GM21390 (cell line): ENCODE data around the gene ANO8.
A peak's percentile ranks its signal among the peaks of the same experiment; 100 is the strongest.
"Not testable (repeated sequence)": the region's sequence is repeated elsewhere in the genome, so short reads cannot be mapped to it uniquely, and the experiment has no call there.

Experiments used
- ATAC-seq: cut with Tn5 transposase; IDR thresholded peaks from one replicate; pipeline ENCODE4 v1.9.1; 2021; ENCODE audit not compliant: unreplicated experiment

ANO8 gene

DNA sequence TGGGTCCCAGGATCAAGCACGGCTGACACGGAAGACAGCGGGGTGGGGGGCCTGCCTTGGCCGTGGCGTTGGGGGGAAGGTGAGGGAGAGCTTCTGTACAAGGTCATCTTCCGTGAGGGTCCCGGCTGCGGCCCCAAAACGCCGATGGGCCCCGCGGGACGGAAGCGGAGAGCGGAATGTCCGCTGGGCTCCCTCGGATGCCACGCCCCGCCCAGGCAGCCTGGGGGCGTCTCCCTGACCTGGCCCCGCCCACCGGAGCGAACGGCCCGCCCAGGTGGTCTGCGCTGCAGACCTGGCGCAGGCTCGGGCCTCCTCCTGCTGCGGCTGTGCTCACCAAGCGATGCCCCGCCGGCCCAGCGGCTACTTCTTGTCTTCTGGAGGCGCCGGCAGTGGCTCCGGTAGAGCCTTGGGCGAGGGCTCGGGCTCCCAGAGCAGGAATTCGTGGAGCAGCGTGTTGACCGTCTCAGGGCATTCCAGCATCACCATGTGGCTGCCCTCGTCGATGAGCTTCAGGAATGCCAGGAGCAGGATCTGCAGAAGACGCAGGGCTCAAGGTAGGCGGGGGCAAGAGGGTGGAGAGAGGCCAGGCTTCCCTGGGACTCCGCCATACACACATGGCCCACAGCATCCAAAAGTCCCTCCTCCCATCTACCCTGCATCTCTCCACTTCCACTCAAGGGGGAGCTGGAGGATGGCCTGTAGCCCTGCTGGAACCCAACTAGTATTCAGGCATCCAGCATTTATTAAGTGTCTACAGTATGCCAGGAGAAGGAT lies 42.2 kb downstream of the ANO8 start:
- ATAC-seq = peak; percentile 73

DNA sequence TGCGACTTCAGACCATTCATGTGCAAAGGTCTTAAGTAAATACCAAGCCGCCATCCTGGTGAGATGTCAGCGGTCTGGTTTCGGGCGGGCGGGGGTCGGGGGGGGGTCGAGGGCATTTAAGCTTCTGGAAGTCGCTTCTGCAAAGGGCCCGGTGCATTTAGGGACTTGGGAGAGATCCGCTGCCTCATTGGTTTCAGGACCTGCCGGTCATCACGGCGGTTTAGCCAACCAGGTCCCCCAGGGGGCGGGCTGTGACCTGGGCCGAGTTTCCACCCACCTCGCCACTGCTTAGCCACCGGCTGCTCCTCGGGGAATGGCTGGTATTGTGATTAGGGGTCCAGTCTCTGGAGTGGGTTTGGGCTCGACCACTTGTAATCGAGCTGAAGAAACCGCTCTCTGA lies 45.2 kb downstream of the ANO8 start:
- ATAC-seq = no peak

DNA sequence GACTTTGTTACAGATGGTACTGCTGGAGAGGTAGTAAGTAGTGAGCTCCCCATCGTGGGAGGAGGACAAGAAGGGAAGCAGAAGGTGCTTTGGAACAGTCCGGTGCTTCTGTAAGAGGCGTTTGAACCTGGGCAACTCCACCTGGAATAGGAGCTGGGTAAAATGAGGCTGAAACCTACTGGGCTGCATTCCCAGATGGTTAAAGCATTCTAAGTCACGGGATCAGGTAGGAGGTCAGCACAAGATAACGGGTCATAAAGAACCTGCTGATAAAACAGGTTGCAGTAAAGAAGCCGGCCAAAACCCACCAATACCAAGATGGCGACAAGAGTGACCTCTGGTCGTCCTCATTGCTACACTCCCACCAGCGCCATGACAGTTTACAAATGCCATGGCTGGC lies 47.9 kb downstream of the ANO8 start:
- no peak for ATAC-seq

DNA sequence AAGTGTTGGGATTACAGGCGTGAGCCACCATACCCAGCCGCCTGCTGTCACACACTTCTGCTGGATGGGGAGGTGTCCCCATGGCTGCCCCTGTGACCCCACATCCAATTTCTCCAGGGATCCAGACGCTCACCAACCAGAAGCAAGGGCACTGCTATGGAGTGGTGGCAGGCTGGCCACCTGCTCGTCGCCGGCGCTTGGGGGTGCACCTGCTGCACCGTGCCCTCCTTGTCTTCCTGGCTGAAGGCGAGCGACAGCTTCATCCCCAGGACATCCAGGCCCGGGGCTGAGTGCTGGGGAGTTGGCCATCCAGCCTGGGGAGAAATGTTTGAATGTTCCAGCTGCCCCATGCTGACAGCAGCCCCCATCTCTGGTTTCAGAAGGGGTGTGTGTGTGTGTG lies 48.4 kb downstream of the ANO8 start:
- ATAC-seq = no peak

DNA sequence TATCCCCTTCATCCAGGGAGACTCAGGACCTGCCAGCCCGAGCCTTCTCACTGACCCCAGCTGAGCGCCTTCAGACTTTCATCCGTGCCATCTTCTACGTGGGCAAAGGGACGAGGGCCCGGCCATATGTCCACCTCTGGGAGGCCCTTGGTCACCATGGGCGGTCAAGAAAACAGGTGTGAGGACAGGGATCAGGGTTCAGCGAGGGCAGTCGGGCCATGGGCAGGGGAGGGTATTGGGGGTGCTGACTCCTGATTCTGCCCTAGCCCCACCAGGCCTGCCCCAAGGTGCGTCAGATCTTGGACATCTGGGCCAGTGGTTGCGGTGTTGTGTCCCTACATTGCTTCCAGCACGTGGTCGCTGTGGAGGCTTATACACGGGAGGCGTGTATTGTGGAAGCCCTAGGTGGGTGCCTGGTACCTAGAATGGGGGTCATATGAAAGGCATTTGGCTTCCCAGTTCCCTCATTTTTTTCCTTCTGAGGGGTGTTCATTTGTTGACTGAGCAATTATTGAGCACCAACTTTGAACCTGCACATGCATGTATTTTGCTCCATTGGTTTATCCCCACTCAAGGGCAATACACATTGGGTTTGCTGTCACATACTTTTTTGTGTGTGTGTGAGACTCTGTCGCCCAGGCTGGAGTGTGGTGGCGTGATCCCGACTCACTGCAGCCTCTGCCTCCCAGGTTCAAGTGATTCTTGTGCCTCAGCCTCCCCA lies 49.1 kb downstream of the ANO8 start:
- no peak for ATAC-seq

DNA sequence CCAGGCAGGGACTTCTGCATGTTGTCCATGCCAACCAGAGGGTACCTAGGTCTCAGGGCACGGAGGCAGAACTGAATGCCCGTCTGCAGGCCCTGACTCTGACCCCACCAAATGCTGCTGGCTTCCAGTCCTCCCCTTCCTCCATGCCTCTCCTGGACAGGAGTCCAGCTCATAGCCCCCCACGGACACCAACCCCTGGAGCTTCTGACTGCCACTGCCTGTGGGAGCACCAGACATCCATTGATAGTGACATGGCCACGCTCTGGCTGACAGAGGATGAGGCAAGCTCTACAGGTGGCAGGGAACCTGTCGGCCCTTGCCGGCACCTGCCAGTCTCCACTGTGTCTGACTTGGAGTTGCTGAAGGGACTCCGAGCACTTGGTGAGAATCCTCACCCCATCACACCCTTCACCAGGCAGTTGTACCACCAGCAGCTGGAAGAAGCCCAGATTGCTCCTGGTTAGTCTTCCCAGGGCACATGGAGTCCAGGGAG lies 51.1 kb downstream of the ANO8 start:
- no peak for ATAC-seq

DNA sequence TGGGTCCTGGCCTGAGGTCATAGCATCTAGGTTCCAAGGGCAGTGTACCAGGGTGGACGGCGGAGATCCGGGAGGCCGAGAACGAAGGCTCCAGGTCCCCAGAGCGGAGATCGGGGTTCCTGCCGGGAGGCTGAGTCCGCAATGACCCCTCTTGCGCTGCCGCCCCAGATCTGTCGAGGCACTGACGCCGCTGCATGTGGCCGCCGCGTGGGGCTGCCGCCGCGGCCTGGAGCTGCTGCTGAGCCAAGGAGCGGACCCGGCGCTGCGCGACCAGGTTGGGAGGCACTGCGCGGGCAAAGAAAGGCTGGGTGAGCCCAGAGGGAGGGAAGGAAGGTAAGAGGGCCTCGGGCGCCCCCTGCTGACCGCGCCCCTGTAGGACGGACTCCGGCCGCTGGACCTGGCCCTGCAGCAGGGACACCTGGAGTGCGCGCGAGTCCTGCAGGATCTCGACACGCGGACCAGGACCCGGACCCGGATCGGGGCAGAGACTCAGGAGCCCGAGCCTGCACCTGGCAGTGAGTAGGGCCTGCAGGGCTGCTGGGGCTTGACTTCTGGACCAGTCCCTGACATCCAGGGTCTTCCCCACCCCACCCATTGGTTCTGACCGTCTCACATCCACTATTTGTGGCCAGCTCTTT lies 52.0 kb downstream of the ANO8 start:
- no peak for ATAC-seq

DNA sequence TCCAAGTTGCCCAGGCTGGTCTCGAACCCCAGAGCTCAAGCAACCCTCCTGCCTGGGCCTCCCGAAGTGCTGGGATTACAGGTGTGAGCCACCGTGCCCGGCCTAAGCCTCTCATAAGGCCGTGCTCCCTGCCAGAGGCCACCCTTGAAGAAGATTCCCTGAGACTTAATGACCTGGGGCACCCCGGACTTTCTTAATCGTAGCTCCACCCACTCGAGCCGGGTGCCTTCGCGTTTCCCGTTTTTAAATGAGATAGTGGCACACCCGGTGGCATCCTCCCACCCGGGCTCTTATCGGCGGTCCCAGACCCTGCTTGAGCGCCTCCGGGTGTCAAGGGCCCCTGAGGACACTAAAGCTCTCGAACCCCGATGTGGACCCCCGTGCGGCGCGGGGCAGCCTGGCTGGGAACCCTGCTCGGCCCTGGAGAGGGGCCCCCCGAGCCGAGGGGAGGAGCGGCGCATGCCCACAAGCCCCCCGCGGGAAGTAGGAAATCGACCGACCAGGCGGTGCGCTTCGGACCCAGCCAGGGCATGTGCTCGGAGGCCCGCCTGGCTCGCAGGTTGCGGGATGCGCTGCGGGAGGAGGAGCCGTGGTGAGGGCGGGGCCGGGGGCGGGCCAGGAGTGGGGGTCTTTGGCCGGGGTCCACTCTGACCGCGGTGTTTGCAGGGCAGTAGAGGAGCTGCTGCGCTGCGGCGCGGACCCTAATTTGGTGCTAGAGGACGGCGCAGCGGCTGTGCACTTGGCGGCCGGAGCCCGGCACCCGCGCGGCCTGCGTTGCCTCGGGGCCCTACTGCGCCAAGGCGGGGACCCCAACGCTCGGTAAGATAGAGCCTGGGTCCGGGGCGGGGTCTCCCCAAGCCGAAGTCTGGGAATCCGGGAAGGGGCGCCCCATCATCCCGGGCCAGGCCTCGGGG lies 53.0 kb downstream of the ANO8 start, which contains the start of gene ANKLE1:
TSS of gene ANKLE1 (plus strand) at position 511 of the 914 bp plus-strand sequence. CDS start at position 531, 20 bp downstream.
- ATAC-seq = no peak

DNA sequence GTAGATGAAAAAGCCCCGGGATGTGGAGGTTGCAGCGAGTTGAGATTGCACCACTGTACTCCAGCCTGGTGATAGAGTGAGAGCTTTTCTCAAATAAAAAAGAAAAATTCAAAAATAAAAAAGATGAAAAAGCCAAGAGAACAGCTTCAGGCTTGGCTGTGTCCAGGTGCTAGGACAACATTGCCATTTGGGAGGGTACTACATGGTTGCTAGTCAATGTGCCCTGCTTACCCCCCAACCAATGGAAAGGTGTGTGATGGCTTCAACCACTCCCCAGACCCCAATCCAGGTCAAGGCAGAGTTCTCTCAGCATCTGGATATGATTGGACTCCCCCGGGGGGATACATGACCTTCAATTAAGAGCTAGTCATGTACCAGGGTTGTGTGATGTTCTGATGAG lies 55.2 kb downstream of the ANO8 start:
- no peak for ATAC-seq

DNA sequence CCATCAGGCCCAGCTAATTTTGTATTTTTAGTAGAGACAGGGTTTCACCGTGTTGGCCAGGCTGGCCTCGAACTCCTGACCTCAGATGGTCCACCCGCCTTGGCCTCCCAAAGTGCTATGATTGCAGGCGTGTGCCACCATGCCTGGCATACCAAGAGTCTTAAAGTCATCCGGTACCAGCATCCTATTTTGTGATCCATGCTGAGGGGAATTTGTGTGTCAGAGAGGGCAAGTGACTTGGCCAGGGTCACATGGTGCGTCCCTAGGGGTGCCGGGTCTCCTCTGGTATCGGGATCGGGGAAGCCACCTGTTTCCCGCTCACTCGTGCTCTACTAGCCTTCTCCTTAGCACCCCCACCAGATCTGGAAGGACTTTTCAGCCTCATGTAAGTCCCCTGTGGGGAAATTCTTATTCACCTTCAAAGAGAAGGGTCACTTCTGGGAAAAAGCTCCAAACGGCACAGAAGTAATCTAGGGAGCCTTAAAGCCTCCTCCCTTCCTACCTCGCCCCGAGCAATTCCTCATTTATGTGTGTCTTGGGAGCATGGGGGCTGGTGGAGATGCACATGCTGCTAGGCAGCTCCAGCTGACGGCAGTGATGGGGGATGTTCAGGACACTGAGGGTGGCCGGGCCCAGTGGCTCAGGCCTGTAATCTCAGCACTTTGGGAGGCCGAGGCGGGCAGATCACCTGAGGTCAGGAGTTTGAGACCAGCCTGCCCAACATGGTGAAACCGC lies 59.0 kb downstream of the ANO8 start:
- no peak for ATAC-seq

DNA sequence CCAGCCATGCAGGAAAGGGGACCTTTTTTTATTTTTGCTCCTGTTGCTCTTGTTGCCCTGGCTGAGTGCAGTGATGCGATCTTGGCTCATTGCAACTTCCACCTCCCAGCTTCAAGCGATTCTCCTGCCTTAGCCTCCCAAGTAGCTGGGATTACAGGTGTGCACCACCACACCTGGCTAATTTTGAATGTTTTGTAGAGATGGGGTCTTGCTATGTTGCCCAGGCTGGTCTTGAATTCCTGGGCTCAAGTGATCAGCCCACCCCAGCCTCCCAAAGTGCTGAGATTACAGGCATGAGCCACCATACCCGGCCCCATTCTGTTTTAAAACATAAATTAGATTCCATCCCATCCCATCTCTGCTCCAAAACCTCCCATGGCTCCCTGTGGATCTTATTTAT lies 59.8 kb downstream of the ANO8 start:
- not testable (repeated sequence) for ATAC-seq
